ENCODE data around the gene RPS6KA4. TPM values are rescaled to one million over a fixed set of nuclear protein-coding genes. Genes with fewer than 3 reads are reported as not detected.

The RPS6KA4 gene
- polyA plus RNA-seq, 1 donor from 2014 or later, result 24.6 TPM

GRCh38 chr11:64366751-64367150, 7.8 kb downstream of the RPS6KA4 start:
- Histone ChIP-seq H3K4me2 (ENCODE audit: low read length) (no peak overlapping the region), H3K36me3 (ENCODE audit: insufficient read depth, low read length) (no peaks in the 10 kb centered on the region), H3F3A (ENCODE audit: insufficient read depth, low read length, poor library complexity, severe bottlenecking) (no peaks in the 10 kb centered on the region), H3K9ac (ENCODE audit: low read length) (no peak overlapping the region), H4K20me1 (ENCODE audit: insufficient read depth) (no peaks in the 10 kb centered on the region), H3K27me3 (ENCODE audit: insufficient read depth, low read depth, low read length) (no peaks in the 10 kb centered on the region), H2AFZ (ENCODE audit: low read depth, low read length) (no peak overlapping the region), H3K4me3 (ENCODE audit: low read length) (no peak overlapping the region), H3K27ac (ENCODE audit: low read length) (no peak overlapping the region), H3K9me3 (ENCODE audit: low read length) (no peaks in the 10 kb centered on the region), H3K79me2 (replicated peaks; ENCODE audit: insufficient read depth, low read length) (no peaks in the 10 kb centered on the region), H3K9me2 (ENCODE audit: insufficient read depth, low read length) (no peaks in the 10 kb centered on the region)
- TF ChIP-seq TAF1 (IDR thresholded peaks at IDR 0.05; ENCODE audit: low read depth), result no peak
- TF ChIP-seq, protein P1, sequence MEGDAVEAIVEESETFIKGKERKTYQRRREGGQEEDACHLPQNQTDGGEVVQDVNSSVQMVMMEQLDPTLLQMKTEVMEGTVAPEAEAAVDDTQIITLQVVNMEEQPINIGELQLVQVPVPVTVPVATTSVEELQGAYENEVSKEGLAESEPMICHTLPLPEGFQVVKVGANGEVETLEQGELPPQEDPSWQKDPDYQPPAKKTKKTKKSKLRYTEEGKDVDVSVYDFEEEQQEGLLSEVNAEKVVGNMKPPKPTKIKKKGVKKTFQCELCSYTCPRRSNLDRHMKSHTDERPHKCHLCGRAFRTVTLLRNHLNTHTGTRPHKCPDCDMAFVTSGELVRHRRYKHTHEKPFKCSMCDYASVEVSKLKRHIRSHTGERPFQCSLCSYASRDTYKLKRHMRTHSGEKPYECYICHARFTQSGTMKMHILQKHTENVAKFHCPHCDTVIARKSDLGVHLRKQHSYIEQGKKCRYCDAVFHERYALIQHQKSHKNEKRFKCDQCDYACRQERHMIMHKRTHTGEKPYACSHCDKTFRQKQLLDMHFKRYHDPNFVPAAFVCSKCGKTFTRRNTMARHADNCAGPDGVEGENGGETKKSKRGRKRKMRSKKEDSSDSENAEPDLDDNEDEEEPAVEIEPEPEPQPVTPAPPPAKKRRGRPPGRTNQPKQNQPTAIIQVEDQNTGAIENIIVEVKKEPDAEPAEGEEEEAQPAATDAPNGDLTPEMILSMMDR (IDR thresholded peaks at IDR 0.05; ENCODE audit: poor library complexity, severe bottlenecking), result no peak
- no peak for TF ChIP-seq EZH2 (IDR thresholded peaks at IDR 0.05; ENCODE audit: borderline replicate concordance, insufficient read depth, low read length, poor library complexity, severe bottlenecking)
- TF ChIP-seq, protein P2, sequence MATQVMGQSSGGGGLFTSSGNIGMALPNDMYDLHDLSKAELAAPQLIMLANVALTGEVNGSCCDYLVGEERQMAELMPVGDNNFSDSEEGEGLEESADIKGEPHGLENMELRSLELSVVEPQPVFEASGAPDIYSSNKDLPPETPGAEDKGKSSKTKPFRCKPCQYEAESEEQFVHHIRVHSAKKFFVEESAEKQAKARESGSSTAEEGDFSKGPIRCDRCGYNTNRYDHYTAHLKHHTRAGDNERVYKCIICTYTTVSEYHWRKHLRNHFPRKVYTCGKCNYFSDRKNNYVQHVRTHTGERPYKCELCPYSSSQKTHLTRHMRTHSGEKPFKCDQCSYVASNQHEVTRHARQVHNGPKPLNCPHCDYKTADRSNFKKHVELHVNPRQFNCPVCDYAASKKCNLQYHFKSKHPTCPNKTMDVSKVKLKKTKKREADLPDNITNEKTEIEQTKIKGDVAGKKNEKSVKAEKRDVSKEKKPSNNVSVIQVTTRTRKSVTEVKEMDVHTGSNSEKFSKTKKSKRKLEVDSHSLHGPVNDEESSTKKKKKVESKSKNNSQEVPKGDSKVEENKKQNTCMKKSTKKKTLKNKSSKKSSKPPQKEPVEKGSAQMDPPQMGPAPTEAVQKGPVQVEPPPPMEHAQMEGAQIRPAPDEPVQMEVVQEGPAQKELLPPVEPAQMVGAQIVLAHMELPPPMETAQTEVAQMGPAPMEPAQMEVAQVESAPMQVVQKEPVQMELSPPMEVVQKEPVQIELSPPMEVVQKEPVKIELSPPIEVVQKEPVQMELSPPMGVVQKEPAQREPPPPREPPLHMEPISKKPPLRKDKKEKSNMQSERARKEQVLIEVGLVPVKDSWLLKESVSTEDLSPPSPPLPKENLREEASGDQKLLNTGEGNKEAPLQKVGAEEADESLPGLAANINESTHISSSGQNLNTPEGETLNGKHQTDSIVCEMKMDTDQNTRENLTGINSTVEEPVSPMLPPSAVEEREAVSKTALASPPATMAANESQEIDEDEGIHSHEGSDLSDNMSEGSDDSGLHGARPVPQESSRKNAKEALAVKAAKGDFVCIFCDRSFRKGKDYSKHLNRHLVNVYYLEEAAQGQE (IDR thresholded peaks at IDR 0.05; ENCODE audit: borderline replicate concordance), result no peak
- no peak for TF ChIP-seq POLR2AphosphoS5 (IDR thresholded peaks at IDR 0.05)
- no peak for TF ChIP-seq RAD21 (conservative IDR thresholded peaks at IDR 0.05)
- no peak for TF ChIP-seq EP300 (conservative IDR thresholded peaks at IDR 0.05; ENCODE audit: poor library complexity, severe bottlenecking)

- H3K36me3 ChIP-seq (ENCODE audit: insufficient read depth, low read length), result no peaks in the 10 kb centered on the region
- TF ChIP-seq EP300 (conservative IDR thresholded peaks at IDR 0.05; ENCODE audit: poor library complexity, severe bottlenecking), result no peak
- no peak for TF ChIP-seq EZH2 (IDR thresholded peaks at IDR 0.05; ENCODE audit: borderline replicate concordance, insufficient read depth, low read length, poor library complexity, severe bottlenecking)
- TF ChIP-seq, protein P1 (IDR thresholded peaks at IDR 0.05; ENCODE audit: poor library complexity, severe bottlenecking), result no peak
- no peak for TF ChIP-seq SMC3 (conservative IDR thresholded peaks at IDR 0.05; ENCODE audit: poor library complexity)
- TF ChIP-seq TAF1 (IDR thresholded peaks at IDR 0.05; ENCODE audit: low read depth), result no peak
- TF ChIP-seq RAD21 (conservative IDR thresholded peaks at IDR 0.05), result no peak
- no peak for TF ChIP-seq MXI1 (conservative IDR thresholded peaks at IDR 0.05; ENCODE audit: poor library complexity, severe bottlenecking)
- TF ChIP-seq, protein P2 (IDR thresholded peaks at IDR 0.05; ENCODE audit: borderline replicate concordance), result no peak
- TF ChIP-seq POLR2AphosphoS5 (IDR thresholded peaks at IDR 0.05), result no peak
- H3K4me2 ChIP-seq (ENCODE audit: low read length), result no peak overlapping the region
Observed at GRCh38 chr11:64367931-64368672, 9.1 kb downstream of the RPS6KA4 start.

More at GRCh38 chr11:64367931-64368672, 9.1 kb downstream of the RPS6KA4 start:
- H3K4me3 ChIP-seq (ENCODE audit: low read length), result no peak overlapping the region
- H3K9me2 ChIP-seq (ENCODE audit: insufficient read depth, low read length), result no peaks in the 10 kb centered on the region
- H3K27ac ChIP-seq (ENCODE audit: low read length), result no peak overlapping the region
- H2AFZ ChIP-seq (ENCODE audit: low read depth, low read length), result no peak overlapping the region
- no peaks in the 10 kb centered on the region for H3K27me3 ChIP-seq (ENCODE audit: insufficient read depth, low read depth, low read length)
- H3K9me3 ChIP-seq (ENCODE audit: low read length), result no peaks in the 10 kb centered on the region
- H3K9ac ChIP-seq (ENCODE audit: low read length), result no peak overlapping the region
- H3K79me2 ChIP-seq (replicated peaks; ENCODE audit: insufficient read depth, low read length), result no peaks in the 10 kb centered on the region
- H3F3A ChIP-seq (ENCODE audit: insufficient read depth, low read length, poor library complexity, severe bottlenecking), result no peaks in the 10 kb centered on the region
- H4K20me1 ChIP-seq (ENCODE audit: insufficient read depth), result no peaks in the 10 kb centered on the region
